HepG2 (cell line): ENCODE results near the gene MRPL28. TPM values are rescaled to one million over a fixed set of nuclear protein-coding genes. Genes with fewer than 3 reads are reported as not detected.

ENCODE experiments used
- ATAC-seq: fragments of 200-7000 bp; cut with Tn5 transposase; 3 replicates; pipeline ENCODE4 v1.9.1; 2020; ENCODE audit warnings: mild to moderate bottlenecking, moderate library complexity
- BruUV-seq: library from RNA; stranded (reverse); fragments of 400-500 nt; replicated peaks from 2 replicates; lab custom pipeline; 2021; lab: Mats Ljungman, UMichigan
- CTCF ChIA-PET: fragments of 300-600 bp; formaldehyde crosslinking; extraction: SDS; loops from one replicate; lab custom pipeline; 2021; ENCODE audit warnings: low total read pairs, inconsistent platforms, low intra/inter-chr PET ratio; lab: Yijun Ruan, JAX
- POLR2A ChIA-PET: fragments of 350-600 bp; sonication (Branson Sonifier 250); formaldehyde crosslinking; loops from one replicate; lab custom pipeline; 2020; ENCODE audit warnings: antibody characterized with exemption, inconsistent platforms; lab: Yijun Ruan, JAX
- DNase-seq: peaks from one replicate; pipeline ENCODE4 v3.0.0-alpha.2; 2015; ENCODE audit warnings: low spot score
- FAIRE-seq: peaks from 3 replicates; lab custom pipeline; 2011; peaks lifted over from hg19 to GRCh38; lab: Jason Lieb, UNC
- H2AFZ ChIP-seq: one replicate; pipeline ENCODE4 v1.6.1; 2011; ENCODE audit warnings: low read length, inconsistent platforms
- H3K27ac ChIP-seq: fragments of 300-600 bp; 3 replicates; pipeline ENCODE4 v1.8.0; 2011; ENCODE audit warnings: mixed run types, mild to moderate bottlenecking, mixed read lengths, low read length, inconsistent platforms; ENCODE audit not compliant: insufficient read depth; ENCODE audit errors: extremely low read length
- H3K27me3 ChIP-seq, 2 experiments: fragments of 200-600 bp in 1 of 2; 2 replicates in 1 of 2; 3 replicates in 1 of 2; pipeline versions ENCODE4 v1.6.0 to v1.8.0; 2011; ENCODE audit warnings: low read length in 2 of 2, mild to moderate bottlenecking in 2 of 2, moderate library complexity in 2 of 2, inconsistent platforms in 1 of 2; ENCODE audit not compliant: insufficient read depth in 2 of 2, control insufficient read depth in 1 of 2
- H3K36me3 ChIP-seq, 2 experiments: fragments of 200-600 bp in 1 of 2; replicated peaks in 1 of 2; 2 replicates in 1 of 2; 3 replicates in 1 of 2; pipeline versions ENCODE4 v1.5.1 to v1.8.0; 2011; ENCODE audit warnings: low read length in 2 of 2, inconsistent platforms in 1 of 2; ENCODE audit not compliant: insufficient read depth in 2 of 2, control insufficient read depth in 1 of 2
- H3K4me1 ChIP-seq: 2 replicates; pipeline ENCODE4 v1.5.1; 2012; ENCODE audit warnings: low read length, inconsistent platforms; ENCODE audit not compliant: insufficient read depth
- H3K4me2 ChIP-seq: 2 replicates; pipeline ENCODE4 v1.6.0; 2011; ENCODE audit warnings: low read depth, low read length, inconsistent platforms
- H3K4me3 ChIP-seq, 3 experiments: fragments of 200-600 bp in 1 of 3; sonication (generic), shearing (Covaris generic) in 1 of 3; replicated peaks in 1 of 3; 2 replicates each; pipeline ENCODE4 v1.5.1; 2011 to 2016; ENCODE audit warnings: low read length in 3 of 3, inconsistent platforms in 2 of 3, low read depth in 2 of 3, mild to moderate bottlenecking in 2 of 3, control low read depth in 1 of 3, mixed read lengths in 1 of 3; ENCODE audit not compliant: insufficient read depth in 1 of 3
- H3K79me2 ChIP-seq: one replicate; pipeline ENCODE4 v1.6.1; 2011; ENCODE audit warnings: low read length, inconsistent platforms; ENCODE audit not compliant: insufficient read depth
- H3K9ac ChIP-seq: 2 replicates; pipeline ENCODE4 v1.6.0; 2011; ENCODE audit warnings: mild to moderate bottlenecking, low read depth, low read length, inconsistent platforms; ENCODE audit not compliant: insufficient read depth
- H3K9me3 ChIP-seq: 2 replicates; pipeline ENCODE4 v1.5.1; 2012; ENCODE audit warnings: mild to moderate bottlenecking, low read length
- H4K20me1 ChIP-seq: 2 replicates; pipeline ENCODE4 v1.6.0; 2011; ENCODE audit warnings: inconsistent platforms, mild to moderate bottlenecking, low read length, moderate library complexity; ENCODE audit not compliant: insufficient read depth
- AHR ChIP-seq: IDR thresholded peaks from 2 replicates; pipeline ENCODE4 v1.6.1; 2018; ENCODE audit warnings: missing genetic modification reagents, missing compliant biosample characterization
- FOXC1 ChIP-seq: sonication (generic); formaldehyde crosslinking; IDR thresholded peaks from 2 replicates; pipeline ENCODE4 v1.8.0; 2022; ENCODE audit warnings: mild to moderate bottlenecking, missing genetic modification reagents, borderline replicate concordance
- GLI4 ChIP-seq: sonication (generic); formaldehyde crosslinking; IDR thresholded peaks from 2 replicates; pipeline ENCODE4 v1.5.1; 2020; ENCODE audit warnings: missing genetic modification reagents, mild to moderate bottlenecking, moderate library complexity, borderline replicate concordance
- HNF1A ChIP-seq, 2 experiments: sonication (generic) in 1 of 2; formaldehyde crosslinking in 1 of 2; IDR thresholded peaks; 2 replicates each; pipeline versions ENCODE4 v1.4.0 to v1.6.1; 2016 to 2020; ENCODE audit warnings: borderline replicate concordance in 1 of 2, low read depth in 1 of 2, mild to moderate bottlenecking in 1 of 2, missing genetic modification reagents in 1 of 2
- HNRNPH1 ChIP-seq: fragments of 200-400 bp; formaldehyde crosslinking; optimal IDR thresholded peaks from 2 replicates; pipeline ENCODE3; 2017; ENCODE audit warnings: mild to moderate bottlenecking, low read depth, low read length
- MNT ChIP-seq: fragments of 450-650 bp; IDR thresholded peaks from 2 replicates; pipeline ENCODE4 v1.6.1; 2016
- MYC ChIP-seq: sonication (generic); formaldehyde crosslinking; IDR thresholded peaks from 2 replicates; pipeline ENCODE4 v1.9.0; 2021; ENCODE audit warnings: missing genetic modification reagents, borderline replicate concordance
- NFATC3 ChIP-seq: sonication (generic); formaldehyde crosslinking; IDR thresholded peaks from 2 replicates; pipeline ENCODE4 v1.5.1; 2020; ENCODE audit warnings: mild to moderate bottlenecking, missing genetic modification reagents
- SETDB1 ChIP-seq: sonication (generic); formaldehyde crosslinking; IDR thresholded peaks from 2 replicates; pipeline ENCODE4 v1.5.1; 2020; ENCODE audit warnings: missing genetic modification reagents, mild to moderate bottlenecking, borderline replicate concordance
- SYNCRIP ChIP-seq: fragments of 200-400 bp; formaldehyde crosslinking; IDR thresholded peaks from 2 replicates; pipeline ENCODE4 v1.6.1; 2018; ENCODE audit warnings: mild to moderate bottlenecking, low read depth, low read length; ENCODE audit not compliant: insufficient read depth
- ZNF207 ChIP-seq: fragments of 450-650 bp; IDR thresholded peaks from 2 replicates; pipeline ENCODE4 v1.6.1; 2016; ENCODE audit warnings: antibody characterized with exemption, borderline replicate concordance
- ZNF350 ChIP-seq: sonication (generic); formaldehyde crosslinking; IDR thresholded peaks from 2 replicates; pipeline ENCODE4 v1.4.0; 2020; ENCODE audit warnings: mild to moderate bottlenecking, low read depth, missing genetic modification reagents, borderline replicate concordance
- ZNF512 ChIP-seq: sonication (generic); formaldehyde crosslinking; IDR thresholded peaks from 2 replicates; pipeline ENCODE4 v1.4.0; 2020; ENCODE audit warnings: mild to moderate bottlenecking, missing genetic modification reagents
- ZNF562 ChIP-seq: sonication (generic); formaldehyde crosslinking; IDR thresholded peaks from 2 replicates; pipeline ENCODE4 v1.8.0; 2022; ENCODE audit warnings: missing genetic modification reagents, borderline replicate concordance
- WGBS: methylation state at CpG from one replicate; pipeline ENCODE4 v1.1.6; 2017; ENCODE audit warnings: low lambda C conversion rate; 5-methylcytosine and 5-hydroxymethylcytosine counted together
- in situ Hi-C: cut with HindIII; loops from 2 replicates; pipeline ENCODE4 v1.10.0; 2017; ENCODE audit warnings: low pct_unique_long_range_greater_than_20kb; ENCODE audit not compliant: extremely low pct_ligation_motif_present
- intact Hi-C: fragments of 100-400 bp; cut with micrococcal nuclease; formaldehyde crosslinking; loops from one replicate; pipeline ENCODE4 v1.10.0; 2022; ENCODE audit not compliant: unreplicated experiment
- polyA plus RNA-seq, 8 experiments: library from polyadenylated mRNA; depleted of rRNA in 3 of 8; stranded (reverse) in 7 of 8; unstranded in 1 of 8; fragments of >200 nt; fragmentation: Illumina TruSeq in 4 of 8; extraction: Trizol in 4 of 8; gene quantifications; 2 replicates each; pipeline versions ENCODE4 v1.2.1 to v1.2.3, GENCODE V29; 2011 to 2016; ENCODE audit warnings: low read depth in 4 of 8, missing spikeins in 1 of 8, mixed read lengths in 1 of 8; ENCODE audit not compliant: insufficient read depth in 1 of 8
- total RNA-seq, 5 experiments: library from RNA; depleted of rRNA; stranded (reverse); fragments of >200 nt; fragmentation: Illumina TruSeq; extraction: Trizol; gene quantifications; 2 replicates each; pipeline ENCODE4 v1.2.3, GENCODE V29; 2016; ENCODE audit warnings: low read depth in 1 of 5

MRPL28 gene
- total and polyA plus RNA-seq, 2 of the 13 experiments (the other 11 are each of a cell fraction or from before 2014, with no cell fraction given): 114 to 135 TPM

GRCh38 chr16:375212-375611 is 4.9 kb upstream of the MRPL28 start (continued):
- no peak for TF ChIP-seq ZNF512 (CRISPR knock-in tag)
- no peak for TF ChIP-seq MYC (CRISPR knock-in tag)

- no peak for DNase-seq
- Histone ChIP-seq H4K20me1 (no peaks in the 10 kb centered on the region), H3K4me2 (no peak overlapping the region), H3K4me1 (peaks cover 16% of the 10 kb centered on the region), H2AFZ (no peak overlapping the region), H3K27me3 (no peaks in the 10 kb centered on the region), H3K9me3 (no peaks in the 10 kb centered on the region), H3K27ac (no peak overlapping the region), H3K9ac (no peak overlapping the region), H3K36me3 (peaks cover 16 to 27% of the 10 kb centered on the region in 2 experiments; a peak in 4 of 5 replicates), H3K79me2 (peaks cover 11% of the 10 kb centered on the region), H3K4me3 (no peak overlapping the region)
- WGBS: no CpG with 5 or more reads among the region's 9 CpGs
- in situ Hi-C loops: no loop called here
- ATAC-seq: no peak
- intact Hi-C loops: no loop called here
- FAIRE-seq: no peak
- BruUV-seq: no TSS peak
- CTCF ChIA-PET: no interaction called here
- POLR2A ChIA-PET: no interaction called here
- TF ChIP-seq HNRNPH1 (no peak), MNT (no peak), ZNF207 (no peak), HNF1A (IDR thresholded peaks at IDR 0.05; ENCODE audit: low read depth) (no peak), HNF1A (CRISPR knock-in tag; IDR thresholded peaks at IDR 0.05; ENCODE audit: borderline replicate concordance) (no peak), SETDB1 (CRISPR knock-in tag) (no peak), AHR (no peak), GLI4 (CRISPR knock-in tag) (no peak), ZNF350 (CRISPR knock-in tag) (no peak), SYNCRIP (no peak), FOXC1 (CRISPR knock-in tag) (no peak), NFATC3 (CRISPR knock-in tag) (no peak), ZNF562 (CRISPR knock-in tag) (no peak)
These were observed 4.2 kb upstream of the MRPL28 start for GRCh38 chr16:374616-374926.
